SK-MEL-5 (cell line): ENCODE results near the gene RTF2. TPM values are rescaled to one million over a fixed set of nuclear protein-coding genes. Genes with fewer than 3 reads are reported as not detected.

ENCODE experiments used
- small RNA-seq, 2 experiments: library from RNA; depleted of rRNA; stranded (forward); fragments of <200 nt; gene quantifications; one replicate each; pipeline ENCODE3, GENCODE V24; 2014
- total RNA-seq: library from RNA; depleted of rRNA; stranded (reverse); fragments of >200 nt; shearing (Covaris generic); gene quantifications from 2 replicates; pipeline ENCODE4 v1.2.3, GENCODE V29; 2014; rRNA removed

RTF2 gene
- total RNA-seq, 1 experiment from 2014 or later = 118 TPM

Small RNA genes within 50 kb of the gene (small RNA-seq; reads per million reads assigned to genes)
- gene RPL39P = 0 reads per million in 2 experiments

Other genes starting within 250 kb of the RTF2 start
- not detected in 2 replicates for gene MC3R, start 219.9 kb upstream of the RTF2 start, total RNA-seq
- 186 and 201 TPM in 2 replicates for gene FAM210B, start 109.7 kb upstream of the RTF2 start, total RNA-seq
- 65.1 and 68.5 TPM in 2 replicates for gene AURKA, start 76.4 kb upstream of the RTF2 start, total RNA-seq
- 77.4 and 79.6 TPM in 2 replicates for gene CSTF1, start 76.0 kb upstream of the RTF2 start, total RNA-seq
- not detected in 2 replicates for gene CASS4, start 56.4 kb upstream of the RTF2 start, total RNA-seq
- not detected in 2 replicates for gene FAM209A, start 56.1 kb downstream of the RTF2 start, total RNA-seq
- not detected in 2 replicates for gene FAM209B, start 64.6 kb downstream of the RTF2 start, total RNA-seq
- 1.5 and 2.0 TPM in 2 replicates for gene TFAP2C, start 160.7 kb downstream of the RTF2 start, total RNA-seq